ENCODE measurements around the gene EIF2A.

DNA sequence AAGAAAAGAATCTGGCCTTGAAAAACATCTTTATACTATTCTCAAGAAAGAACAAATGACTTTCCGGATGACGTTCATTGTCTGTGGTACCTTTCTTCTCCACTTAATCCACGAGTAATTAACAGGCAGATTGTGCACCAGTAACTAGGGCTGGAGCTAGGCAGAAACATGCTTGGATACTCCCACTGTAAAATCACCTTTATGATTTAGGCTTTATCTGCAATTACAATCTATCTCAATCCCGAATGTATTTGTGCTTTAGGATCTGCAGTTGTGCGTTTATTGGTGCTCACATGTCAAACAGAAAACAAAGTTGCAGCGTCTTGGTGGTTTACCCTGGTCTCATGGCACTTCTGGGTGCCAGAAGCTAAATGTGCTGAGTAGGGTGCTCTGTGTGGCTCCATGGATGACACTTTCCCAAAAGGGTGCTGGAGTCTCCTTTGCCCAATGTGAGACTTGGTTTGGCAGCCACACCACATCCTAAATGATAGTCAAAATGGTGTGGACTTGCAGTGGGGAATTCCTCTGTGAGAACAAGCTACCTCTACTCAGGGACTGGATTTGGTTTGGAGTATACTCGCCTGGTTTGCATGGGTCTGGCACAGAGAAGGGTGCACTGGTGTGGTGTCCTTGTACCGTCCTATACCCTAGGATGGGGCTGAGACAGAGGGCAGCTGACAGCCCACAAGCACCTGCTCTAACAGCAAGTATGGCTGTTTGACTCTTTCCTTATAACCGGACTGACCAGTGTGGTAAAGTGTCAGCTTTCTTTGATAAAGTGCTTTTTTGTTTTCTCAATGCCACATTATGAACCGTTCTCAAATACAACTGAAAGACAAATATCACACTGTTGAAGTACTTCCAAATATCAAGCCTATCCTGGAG, 8.0 kb upstream of the EIF2A start:
- TF ChIP-seq, protein P1, sequence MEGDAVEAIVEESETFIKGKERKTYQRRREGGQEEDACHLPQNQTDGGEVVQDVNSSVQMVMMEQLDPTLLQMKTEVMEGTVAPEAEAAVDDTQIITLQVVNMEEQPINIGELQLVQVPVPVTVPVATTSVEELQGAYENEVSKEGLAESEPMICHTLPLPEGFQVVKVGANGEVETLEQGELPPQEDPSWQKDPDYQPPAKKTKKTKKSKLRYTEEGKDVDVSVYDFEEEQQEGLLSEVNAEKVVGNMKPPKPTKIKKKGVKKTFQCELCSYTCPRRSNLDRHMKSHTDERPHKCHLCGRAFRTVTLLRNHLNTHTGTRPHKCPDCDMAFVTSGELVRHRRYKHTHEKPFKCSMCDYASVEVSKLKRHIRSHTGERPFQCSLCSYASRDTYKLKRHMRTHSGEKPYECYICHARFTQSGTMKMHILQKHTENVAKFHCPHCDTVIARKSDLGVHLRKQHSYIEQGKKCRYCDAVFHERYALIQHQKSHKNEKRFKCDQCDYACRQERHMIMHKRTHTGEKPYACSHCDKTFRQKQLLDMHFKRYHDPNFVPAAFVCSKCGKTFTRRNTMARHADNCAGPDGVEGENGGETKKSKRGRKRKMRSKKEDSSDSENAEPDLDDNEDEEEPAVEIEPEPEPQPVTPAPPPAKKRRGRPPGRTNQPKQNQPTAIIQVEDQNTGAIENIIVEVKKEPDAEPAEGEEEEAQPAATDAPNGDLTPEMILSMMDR (IDR thresholded peaks at IDR 0.05) = no peak
- TF ChIP-seq EP300 (IDR thresholded peaks at IDR 0.05) (no peak), POLR2A (IDR thresholded peaks at IDR 0.05) (no peak)

All from gastroesophageal sphincter (tissue), 3 donors.